LoVo (cell line): ENCODE data around the gene TERB1.
A peak's percentile ranks its signal among the peaks of the same experiment; 100 is the strongest.
"Not testable (repeated sequence)": the region's sequence is repeated elsewhere in the genome, so short reads cannot be mapped to it uniquely, and the experiment has no call there.

Source experiments
- DNase-seq: peaks from one replicate; pipeline ENCODE4 v3.0.0-alpha.2; 2016; ENCODE audit warnings: low spot score

The TERB1 gene

GRCh38 chr16:66814734-66815133, 13.3 kb upstream of the TERB1 start:
- DNase-seq: no peak

DNA sequence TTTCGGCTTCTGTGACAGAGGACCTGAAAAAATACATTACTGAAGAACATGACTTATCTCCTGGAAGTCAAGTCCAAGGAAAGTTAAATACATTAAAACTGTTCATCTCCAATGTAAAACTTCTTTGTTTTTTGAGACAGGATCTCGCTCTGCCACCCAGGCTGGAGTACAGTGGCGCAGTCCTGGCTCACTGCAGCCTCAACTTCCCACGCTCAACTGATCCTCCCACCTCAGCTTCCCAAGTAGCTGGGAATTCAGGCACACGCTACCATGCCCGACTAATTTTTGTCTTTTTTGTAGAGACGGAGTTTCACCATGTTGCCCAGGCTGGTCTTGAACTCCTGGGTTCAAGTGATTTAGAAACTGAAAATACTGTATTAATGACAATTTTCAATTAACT, 9.7 kb upstream of the TERB1 start:
- DNase-seq: no peak

GRCh38 chr16:66810391-66810790, 9.0 kb upstream of the TERB1 start:
- no peak for DNase-seq

DNA sequence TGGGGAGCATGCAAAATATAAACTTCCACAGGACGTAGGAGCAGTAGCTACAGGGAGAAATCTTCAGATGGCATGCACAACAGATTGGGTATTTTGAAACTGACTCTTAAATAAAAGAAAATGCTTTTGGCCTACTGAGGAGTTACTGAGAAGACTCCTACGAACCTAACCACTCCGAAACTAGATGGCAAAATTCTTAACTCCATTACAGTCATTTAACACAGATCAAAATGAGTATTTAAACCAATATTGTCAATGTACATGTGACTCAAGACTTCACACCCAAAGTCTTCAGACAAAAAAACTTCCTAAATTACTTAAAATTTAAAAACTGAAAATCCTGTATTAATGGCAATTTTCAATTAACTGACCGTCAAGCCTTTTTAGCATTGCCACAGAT, 8.4 kb upstream of the TERB1 start:
- no peak for DNase-seq

- DNase-seq: no peak
Observed at GRCh38 chr16:66802159-66802558, 775 bp upstream of the TERB1 start.

DNA sequence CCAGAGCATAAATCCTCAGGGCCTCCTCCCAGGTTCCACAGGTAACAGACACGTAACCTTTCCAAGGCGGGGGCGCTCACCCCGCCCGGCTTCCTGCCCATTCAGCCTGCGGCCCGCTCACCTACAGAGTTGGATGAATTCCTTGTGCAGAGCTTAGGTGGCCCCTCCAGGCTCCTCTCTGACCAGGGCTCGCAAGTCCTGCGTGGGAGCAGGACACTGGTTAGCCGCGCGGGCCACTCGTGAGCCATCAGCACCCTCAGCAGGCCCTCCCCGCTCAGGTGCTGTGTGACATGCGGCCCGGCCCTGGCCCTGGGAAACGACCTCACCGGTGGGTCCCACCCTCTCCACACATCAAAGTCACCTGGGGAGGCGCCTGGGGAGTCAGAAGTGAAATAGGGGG, 528 bp downstream of the TERB1 start:
- DNase-seq: no peak

- no peak for DNase-seq
Observed at GRCh38 chr16:66798161-66798560, 3.2 kb downstream of the TERB1 start.

DNA sequence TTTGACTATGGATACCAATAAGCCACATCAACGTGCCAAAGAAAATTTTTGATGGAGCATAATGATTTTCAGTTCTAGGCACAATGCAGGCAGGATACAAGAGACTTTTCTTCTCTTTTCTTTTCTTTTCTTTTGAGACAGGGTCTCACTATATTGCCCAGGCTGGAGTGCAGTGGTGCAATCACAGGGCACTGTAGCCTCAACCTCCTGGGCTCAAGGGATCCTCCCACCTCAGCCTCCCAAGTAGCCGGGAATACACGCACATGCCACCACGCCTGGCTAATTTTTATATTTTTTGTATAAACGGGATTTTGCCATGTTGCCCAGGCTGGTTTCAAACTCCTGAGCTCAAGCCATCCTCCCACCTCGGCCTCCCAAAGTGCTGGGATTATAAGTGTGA, 7.4 kb downstream of the TERB1 start:
- DNase-seq: not testable (repeated sequence)

DNA sequence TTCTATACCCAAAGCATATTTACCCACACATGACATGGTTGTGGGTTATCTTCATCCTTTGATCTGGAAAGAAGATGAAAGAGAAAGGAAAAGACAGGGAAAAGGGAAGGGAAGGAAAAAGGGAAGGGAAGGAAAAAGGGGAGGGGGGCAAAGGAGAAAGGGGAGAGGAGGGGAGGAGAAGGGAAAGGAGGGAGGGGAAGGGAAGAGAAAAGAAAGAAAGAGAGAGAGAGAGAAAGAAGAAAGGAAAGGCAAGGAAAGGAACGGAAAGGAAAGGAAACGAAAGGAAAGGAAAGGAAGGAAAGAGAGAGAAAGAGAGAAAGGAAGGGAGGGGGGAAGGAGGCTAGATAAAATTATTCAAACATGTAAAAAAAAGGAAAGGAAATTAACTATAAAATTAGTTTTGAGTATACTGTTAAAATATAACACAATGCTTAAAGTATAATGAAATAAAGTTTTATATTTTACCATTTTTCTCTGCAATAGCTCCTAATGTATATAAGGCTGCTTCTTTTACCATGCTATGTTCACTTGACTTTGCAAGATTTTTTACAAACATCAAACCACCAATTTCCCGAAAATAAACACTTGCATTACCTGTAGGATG, 11.2 kb downstream of the TERB1 start:
- no peak for DNase-seq

DNA sequence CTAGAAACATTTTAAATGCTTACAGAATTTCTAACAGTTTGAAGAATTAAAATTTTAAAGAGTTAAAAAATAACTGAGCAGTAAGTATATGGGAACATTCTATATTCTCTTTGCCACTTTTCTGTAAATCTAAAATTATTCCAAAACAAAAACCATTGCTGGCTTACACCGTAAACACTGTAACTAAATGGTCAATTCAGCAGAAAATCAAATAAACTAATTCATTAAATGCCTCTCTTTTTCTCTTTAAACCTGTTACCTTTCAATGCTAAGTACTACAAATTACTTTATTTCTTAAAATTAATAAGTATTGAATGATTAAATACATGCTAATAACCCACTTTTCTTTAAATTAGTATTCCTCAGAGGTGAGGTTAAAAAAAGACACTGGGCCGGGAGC, 14.0 kb downstream of the TERB1 start:
- DNase-seq: no peak

DNA sequence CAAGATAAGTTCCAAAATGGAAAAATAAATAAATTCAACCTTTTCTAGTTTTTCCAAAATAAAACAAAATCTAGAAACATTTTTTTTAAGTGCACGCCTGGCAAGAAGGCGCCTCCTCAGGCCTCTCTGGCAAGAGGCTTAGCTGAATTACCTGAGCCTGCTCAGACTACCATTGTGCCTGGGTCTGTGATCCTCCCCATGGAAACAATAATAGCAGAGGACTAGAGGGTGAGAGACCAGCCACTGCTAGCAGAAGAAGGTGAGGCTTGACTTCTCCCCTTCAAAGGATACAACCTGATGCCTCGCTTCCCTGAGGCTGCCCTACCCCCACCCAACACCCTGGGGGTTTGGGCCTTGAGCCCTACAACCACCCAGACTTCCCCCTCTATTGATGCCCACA, 14.8 kb downstream of the TERB1 start:
- DNase-seq: no peak

GRCh38 chr16:66776457-66776856, 24.9 kb downstream of the TERB1 start:
- no peak for DNase-seq

DNA sequence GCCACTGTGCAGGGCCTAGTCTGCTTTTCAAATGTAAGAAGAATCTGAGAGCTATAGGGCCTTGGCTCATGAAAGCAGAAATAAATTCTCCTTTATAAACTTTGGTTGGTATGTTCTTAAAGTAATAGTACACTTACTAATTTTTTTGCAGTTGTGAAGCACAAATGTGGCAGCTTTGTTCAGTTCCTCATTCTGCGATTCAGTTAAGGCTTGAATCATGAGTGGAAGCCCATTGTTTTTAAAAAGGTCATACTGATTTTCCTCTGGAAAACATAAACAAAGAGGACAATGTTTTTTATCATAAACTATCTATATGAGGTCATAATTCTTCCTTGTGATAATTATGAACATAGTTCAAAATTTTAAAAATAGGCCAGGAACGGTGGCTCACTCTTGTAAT, 26.4 kb downstream of the TERB1 start:
- DNase-seq: no peak

DNA sequence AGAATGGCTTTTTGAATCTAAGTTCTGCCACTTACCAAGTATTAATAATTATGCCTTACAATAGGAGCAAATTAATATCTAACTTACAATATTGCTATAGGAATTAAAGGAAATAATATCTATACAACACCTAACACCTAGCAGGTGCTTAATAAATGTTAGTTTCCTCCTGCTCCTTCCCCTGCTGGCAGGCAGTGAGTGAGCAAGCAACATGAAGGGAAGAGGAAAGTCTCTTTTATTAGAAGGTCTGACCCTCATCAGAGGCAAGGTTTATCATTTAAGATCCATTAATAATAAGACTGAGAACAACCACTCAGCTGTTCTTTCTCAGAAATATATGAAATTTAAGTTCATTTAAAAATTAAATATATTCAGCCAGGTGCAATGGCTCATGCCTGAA, 43.3 kb downstream of the TERB1 start:
- DNase-seq: no peak

- no peak for DNase-seq
Observed at GRCh38 chr16:66754819-66755218, 46.6 kb downstream of the TERB1 start.

GRCh38 chr16:66754211-66754610, 47.2 kb downstream of the TERB1 start:
- DNase-seq: no peak

- no peak for DNase-seq
Observed at GRCh38 chr16:66752958-66753357, 48.4 kb downstream of the TERB1 start.

DNA sequence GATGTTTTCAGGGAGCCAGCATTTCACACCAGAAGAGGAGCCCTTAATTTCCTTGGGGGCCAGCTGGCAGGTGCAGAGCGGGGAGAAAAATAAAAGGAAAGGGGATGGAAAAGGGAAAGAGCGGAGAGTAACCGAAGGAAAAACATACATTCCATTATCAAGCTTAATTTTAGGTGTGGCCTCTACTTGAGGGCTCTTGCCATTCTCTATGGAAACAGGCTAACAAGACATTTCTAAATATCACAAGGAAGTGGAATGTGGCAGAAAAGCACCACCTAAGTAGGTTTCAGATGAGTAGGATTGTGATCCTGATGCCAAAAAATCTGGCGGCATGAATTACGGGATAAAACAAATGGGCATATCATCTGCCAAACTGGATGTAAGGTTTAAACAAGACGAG, 49.0 kb downstream of the TERB1 start:
- DNase-seq: no peak

DNA sequence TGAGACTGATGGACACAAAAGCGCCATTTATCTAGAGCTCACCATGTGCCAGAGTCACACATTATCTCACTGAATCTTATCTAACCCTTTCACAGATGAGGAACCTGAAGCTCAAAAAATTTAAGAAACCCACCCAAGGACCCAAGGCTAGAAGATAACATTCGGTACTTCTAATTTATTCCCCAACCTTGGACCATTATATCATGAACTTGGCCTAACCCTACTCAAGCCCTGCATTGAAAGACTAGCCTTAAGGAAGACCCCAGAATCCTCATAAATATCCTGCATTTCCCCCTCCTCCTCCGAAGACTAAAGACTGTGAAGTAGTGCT, 49.4 kb downstream of the TERB1 start:
- DNase-seq: no peak

DNA sequence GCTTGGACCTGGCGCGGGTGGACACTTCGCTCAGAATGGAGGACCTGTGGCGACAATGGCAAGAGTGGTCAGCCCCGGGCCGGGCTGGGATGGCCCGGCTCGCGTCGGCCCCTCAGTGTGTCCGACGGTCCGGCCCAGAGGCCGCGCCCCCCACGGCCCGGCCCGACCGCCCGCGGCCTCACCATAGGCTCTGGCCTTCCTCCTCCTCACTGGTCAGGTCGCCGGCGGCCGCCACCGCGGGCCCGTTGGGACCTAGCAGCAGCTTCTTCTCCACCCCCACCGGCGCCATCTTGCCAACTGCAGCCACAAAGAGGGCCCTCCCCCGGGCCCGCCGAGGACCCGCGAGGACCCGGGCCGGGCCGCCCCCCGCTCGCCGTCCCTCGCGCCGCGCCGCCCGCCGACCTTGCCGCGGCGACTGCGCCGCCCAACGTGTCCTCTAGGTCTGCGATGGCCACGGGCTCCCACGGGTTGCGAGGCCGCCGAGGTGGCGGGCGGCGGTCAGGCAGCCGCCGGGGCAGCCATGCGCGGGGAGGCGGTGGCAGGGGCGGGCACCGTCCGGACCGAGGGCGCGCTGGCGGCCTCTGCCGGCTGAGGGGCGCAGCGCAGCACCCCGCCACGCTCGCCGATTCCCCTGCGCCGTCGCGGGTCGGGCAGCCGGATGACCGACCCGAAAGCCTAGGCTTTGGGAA, 49.9 kb downstream of the TERB1 start, which contains the start of gene DYNC1LI2:
TSS of gene DYNC1LI2 (minus strand) at position 307 of the 689 bp plus-strand sequence. CDS start at position 289, 18 bp downstream.
- peak; percentile 85 for DNase-seq

- no peak for DNase-seq
Observed at GRCh38 chr16:66751053-66751302, 50.4 kb downstream of the TERB1 start.

DNA sequence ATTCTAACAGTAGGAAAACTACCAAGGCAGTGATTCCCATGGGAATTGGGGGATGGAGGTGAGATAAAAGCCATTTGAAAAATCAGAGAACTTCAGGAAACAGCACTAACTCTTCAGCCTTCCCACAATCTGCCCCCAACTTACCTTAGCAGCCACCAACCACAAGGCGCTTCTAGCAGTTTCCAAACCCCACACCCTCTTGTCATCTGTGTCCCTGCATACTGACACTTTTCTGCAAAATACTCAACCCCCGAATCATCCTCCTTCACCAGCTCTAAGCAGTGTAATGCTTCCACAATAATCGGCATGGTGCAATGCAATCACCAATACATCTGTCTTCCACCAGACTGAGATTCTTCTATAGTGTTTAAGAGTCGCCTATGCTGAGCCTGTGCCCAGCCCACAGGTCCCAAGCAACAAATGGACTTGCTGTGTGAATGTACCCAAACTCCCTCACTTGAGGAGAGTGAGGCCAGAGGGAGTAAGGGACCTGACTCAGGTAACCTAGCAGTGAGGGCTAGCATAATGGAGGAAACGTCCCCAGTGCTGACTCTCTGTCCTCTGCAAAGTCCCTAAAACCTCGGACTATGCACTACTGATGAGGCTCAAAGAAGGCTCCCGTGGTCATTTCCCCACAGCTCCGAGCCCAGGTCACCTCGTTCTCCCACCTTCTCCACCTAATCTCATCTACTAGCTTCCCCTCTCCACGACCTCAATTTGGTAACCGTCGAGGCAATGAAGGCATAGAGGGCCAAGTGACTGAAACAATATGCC, 50.9 kb downstream of the TERB1 start:
- no peak for DNase-seq

DNA sequence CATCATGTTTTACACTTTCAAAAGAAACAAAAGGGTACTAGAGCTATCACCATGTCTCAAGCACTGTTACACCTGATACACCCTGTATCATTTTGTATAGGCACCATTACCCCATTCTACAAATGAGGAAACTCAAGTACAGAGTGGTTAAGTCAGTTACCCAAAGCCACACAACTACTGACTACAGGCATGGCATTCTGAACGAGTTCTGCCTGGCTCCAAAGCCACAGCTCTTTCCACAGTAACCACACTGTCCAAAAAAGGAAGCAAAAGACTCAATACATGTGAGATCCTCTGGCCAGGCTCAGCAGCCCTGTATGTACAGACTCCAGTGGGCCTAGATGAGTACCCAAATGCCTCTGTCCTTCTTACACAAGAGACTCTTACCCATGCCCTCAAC, 54.7 kb downstream of the TERB1 start:
- no peak for DNase-seq

DNA sequence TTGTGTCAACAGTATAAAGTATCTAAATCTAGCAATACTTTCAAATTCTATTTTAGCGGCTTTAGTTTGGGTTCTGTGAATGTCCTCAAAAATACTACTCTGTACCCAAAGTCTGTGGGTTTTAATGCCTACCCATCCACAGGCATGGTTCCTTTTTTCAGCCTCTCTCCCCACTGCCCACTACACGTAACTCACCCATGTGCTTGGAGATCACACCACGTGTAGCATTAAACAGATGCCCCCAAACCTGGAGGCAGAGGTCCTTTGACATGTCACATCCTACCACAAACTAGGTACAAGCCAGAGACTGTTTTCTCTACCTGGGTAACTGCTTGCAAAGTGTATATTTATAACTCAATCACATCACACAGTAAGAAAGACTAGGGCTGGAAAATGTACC, 55.3 kb downstream of the TERB1 start:
- no peak for DNase-seq
